HEK293 (cell line): Measurements from ENCODE around the gene GPR17.

ENCODE experiments used
- CTCF ChIA-PET: fragments of 350-600 bp; formaldehyde crosslinking; extraction: SDS; loops from one replicate; lab custom pipeline; 2021; ENCODE audit warnings: antibody characterized with exemption; lab: Yijun Ruan, JAX
- POLR2A ChIA-PET: fragments of 300-600 bp; formaldehyde crosslinking; extraction: SDS; loops from one replicate; lab custom pipeline; 2020; ENCODE audit warnings: antibody characterized with exemption, inconsistent platforms; lab: Yijun Ruan, JAX
- H3K27ac ChIP-seq: fragments of 200-500 bp; sonication (Bioruptor generic); 2 replicates; pipeline ENCODE4 v1.5.1; 2014; ENCODE audit warnings: low read depth, low read length, control low read depth, inconsistent platforms; ENCODE audit errors: extremely low read depth
- H3K36me3 ChIP-seq, 2 experiments: fragments of 200-500 bp in 1 of 2; sonication (Bioruptor generic) in 1 of 2; 1 replicate in 1 of 2; 2 replicates in 1 of 2; pipeline ENCODE4 v1.5.1; 2014 to 2017; ENCODE audit warnings: inconsistent platforms in 2 of 2, low read length in 2 of 2; ENCODE audit not compliant: control insufficient read depth in 2 of 2, insufficient read depth in 1 of 2
- H3K4me1 ChIP-seq: fragments of 200-500 bp; sonication (Bioruptor generic); 2 replicates; pipeline ENCODE4 v1.5.1; 2014; ENCODE audit warnings: mild to moderate bottlenecking, low read length, inconsistent platforms; ENCODE audit not compliant: control insufficient read depth, insufficient read depth
- H3K4me3 ChIP-seq: 2 replicates; pipeline ENCODE4 v1.5.1; 2011; ENCODE audit warnings: low read depth, mild to moderate bottlenecking, control low read depth, low read length, moderate library complexity
- H3K9me3 ChIP-seq: fragments of 200-500 bp; sonication (Bioruptor generic); 2 replicates; pipeline ENCODE4 v1.5.1; 2014; ENCODE audit warnings: low read depth, low read length, inconsistent platforms; ENCODE audit not compliant: control insufficient read depth, insufficient read depth
- GFI1B ChIP-seq: fragments of 450-650 bp; formaldehyde crosslinking; IDR thresholded peaks from 2 replicates; pipeline ENCODE4 v1.5.1; 2016; ENCODE audit warnings: missing biosample characterization, missing genetic modification characterization
- GLI2 ChIP-seq: fragments of 450-650 bp; formaldehyde crosslinking; IDR thresholded peaks from 2 replicates; pipeline ENCODE4; 2017; ENCODE audit warnings: missing biosample characterization, missing genetic modification characterization, low read depth, borderline replicate concordance
- GLIS2 ChIP-seq: fragments of 450-650 bp; formaldehyde crosslinking; IDR thresholded peaks from 2 replicates; pipeline ENCODE4 v1.5.1; 2016; ENCODE audit warnings: missing biosample characterization, missing genetic modification characterization
- HOXA7 ChIP-seq: sonication (generic); formaldehyde crosslinking; IDR thresholded peaks from 2 replicates; pipeline ENCODE4 v1.8.1; 2022; ENCODE audit warnings: missing genetic modification reagents, borderline replicate concordance
- IKZF3 ChIP-seq: fragments of 450-650 bp; IDR thresholded peaks from 2 replicates; pipeline ENCODE4 v1.5.0; 2018; ENCODE audit warnings: missing biosample characterization, mild to moderate bottlenecking, missing genetic modification characterization, moderate library complexity
- KLF9 ChIP-seq: fragments of 450-650 bp; formaldehyde crosslinking; IDR thresholded peaks from 2 replicates; pipeline ENCODE4 v1.5.1; 2016; ENCODE audit warnings: missing biosample characterization, missing genetic modification characterization, low read depth
- SALL2 ChIP-seq: fragments of 450-650 bp; formaldehyde crosslinking; IDR thresholded peaks from 2 replicates; pipeline ENCODE4 v1.5.0; 2017; ENCODE audit warnings: missing biosample characterization, mild to moderate bottlenecking, missing genetic modification characterization, borderline replicate concordance
- SETDB1 ChIP-seq: IDR thresholded peaks from one replicate; pipeline ENCODE4 v1.6.1; 2017; ENCODE audit warnings: mild to moderate bottlenecking, low read length, moderate library complexity, mixed read lengths; ENCODE audit not compliant: insufficient read length
- SP2 ChIP-seq: fragments of 450-650 bp; formaldehyde crosslinking; IDR thresholded peaks from 2 replicates; pipeline ENCODE4 v1.5.1; 2016; ENCODE audit warnings: missing biosample characterization, missing genetic modification characterization
- YY2 ChIP-seq: fragments of 450-650 bp; formaldehyde crosslinking; IDR thresholded peaks from 2 replicates; pipeline ENCODE4 v1.5.1; 2016; ENCODE audit warnings: missing biosample characterization, missing genetic modification characterization
- ZEB2 ChIP-seq: fragments of 450-650 bp; formaldehyde crosslinking; IDR thresholded peaks from 2 replicates; pipeline ENCODE4 v1.5.1; 2016; ENCODE audit warnings: missing biosample characterization, missing genetic modification characterization
- ZFHX2 ChIP-seq: fragments of 450-650 bp; formaldehyde crosslinking; conservative IDR thresholded peaks from 2 replicates; pipeline ENCODE4 v1.5.1; 2016; ENCODE audit warnings: missing biosample characterization, missing genetic modification characterization
- ZFP3 ChIP-seq: fragments of 450-650 bp; formaldehyde crosslinking; IDR thresholded peaks from 2 replicates; pipeline ENCODE4 v1.5.1; 2016; ENCODE audit warnings: low read depth, missing biosample characterization, missing genetic modification characterization
- ZNF157 ChIP-seq: fragments of 450-650 bp; formaldehyde crosslinking; IDR thresholded peaks from 2 replicates; pipeline ENCODE4 v1.5.1; 2016; ENCODE audit warnings: missing biosample characterization, missing genetic modification characterization
- ZNF555 ChIP-seq: fragments of 450-650 bp; formaldehyde crosslinking; conservative IDR thresholded peaks from 2 replicates; pipeline ENCODE4 v1.5.1; 2017; ENCODE audit warnings: missing biosample characterization, mild to moderate bottlenecking, missing genetic modification characterization, inconsistent platforms
- ZNF560 ChIP-seq: fragments of 450-650 bp; formaldehyde crosslinking; IDR thresholded peaks from 2 replicates; pipeline ENCODE4 v1.5.1; 2017; ENCODE audit warnings: missing biosample characterization, missing genetic modification characterization, borderline replicate concordance
- ZNF600 ChIP-seq: fragments of 450-650 bp; formaldehyde crosslinking; IDR thresholded peaks from 2 replicates; pipeline ENCODE4 v1.5.1; 2016; ENCODE audit warnings: missing biosample characterization, missing genetic modification characterization
- ZNF621 ChIP-seq: fragments of 450-650 bp; formaldehyde crosslinking; IDR thresholded peaks from 2 replicates; pipeline ENCODE4 v1.5.1; 2017; ENCODE audit warnings: missing biosample characterization, missing genetic modification characterization
- ZNF629 ChIP-seq: fragments of 450-650 bp; formaldehyde crosslinking; IDR thresholded peaks from 2 replicates; pipeline ENCODE4 v1.5.1; 2017; ENCODE audit warnings: missing biosample characterization, missing genetic modification characterization
- ZNF654 ChIP-seq: fragments of 450-650 bp; formaldehyde crosslinking; IDR thresholded peaks from 2 replicates; pipeline ENCODE4 v1.5.1; 2016; ENCODE audit warnings: low read depth, missing biosample characterization, missing genetic modification characterization
- ZNF830 ChIP-seq: fragments of 450-650 bp; IDR thresholded peaks from 2 replicates; pipeline ENCODE4 v1.5.0; 2018; ENCODE audit warnings: missing biosample characterization, missing genetic modification characterization, low read depth, mild to moderate bottlenecking, moderate library complexity
- TF ChIP-seq, protein P1 (sequence below): fragments of 450-650 bp; formaldehyde crosslinking; IDR thresholded peaks from 2 replicates; pipeline ENCODE4 v1.5.1; 2017; ENCODE audit warnings: missing biosample characterization, missing genetic modification characterization
- TF ChIP-seq, protein P2 (sequence below): fragments of 450-650 bp; formaldehyde crosslinking; IDR thresholded peaks from 2 replicates; pipeline ENCODE4 v1.5.1; 2016; ENCODE audit warnings: missing biosample characterization, missing genetic modification characterization
- TF ChIP-seq, protein P3 (sequence below): sonication (generic); formaldehyde crosslinking; IDR thresholded peaks from 2 replicates; pipeline ENCODE4 v1.8.1; 2022; ENCODE audit warnings: mild to moderate bottlenecking, moderate library complexity, missing genetic modification reagents

The GPR17 gene

DNA sequence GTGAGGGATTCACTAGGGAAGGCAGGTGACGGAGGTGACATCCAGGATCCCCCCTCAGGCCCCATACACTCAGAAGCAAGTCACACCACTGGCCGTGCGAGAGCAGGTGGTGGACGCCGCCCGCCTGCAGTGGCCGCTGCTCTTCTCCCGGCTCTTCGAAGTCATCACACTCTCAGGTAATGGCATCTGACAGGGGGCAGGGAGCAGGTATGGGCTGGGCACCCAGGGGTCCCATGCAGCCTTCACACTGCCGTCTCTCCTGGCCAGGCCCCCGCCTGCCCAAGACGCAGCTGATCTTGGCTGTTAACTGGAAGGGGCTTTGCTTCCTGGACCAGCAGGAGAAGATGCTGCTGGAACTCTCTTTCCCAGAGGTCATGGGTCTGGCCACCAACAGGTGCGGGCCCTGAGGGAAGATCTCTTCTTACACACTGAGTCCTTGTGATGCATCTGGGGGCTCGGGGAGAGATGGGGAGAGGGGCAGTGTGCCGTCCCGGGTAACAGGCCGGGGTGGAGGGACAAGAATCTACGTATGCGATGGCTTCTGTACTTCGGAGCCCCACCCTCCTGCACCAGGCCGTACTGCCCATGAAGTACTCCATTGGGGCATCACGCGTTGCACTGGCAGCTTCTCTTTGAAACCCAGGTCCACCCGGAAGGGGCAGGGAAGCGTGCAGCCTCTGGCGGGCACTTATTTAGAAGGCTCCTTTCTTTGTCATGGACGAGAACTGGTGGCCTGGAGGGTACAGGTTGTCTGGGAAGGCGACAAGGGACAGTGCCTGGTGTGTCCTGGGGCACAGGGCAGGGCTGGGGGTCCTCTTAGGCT is 18.8 kb upstream of the GPR17 start:
- CTCF ChIA-PET: interaction anchor here (0.6 kb wide), 1 partner anchor 36 kb away, joined by 3 read pairs; no protein-coding TSS in a partner anchor
- Histone ChIP-seq H3K9me3 (no peaks in the 10 kb centered on the region), H3K36me3 (no peaks in the 10 kb centered on the region), H3K4me1 (no peaks in the 10 kb centered on the region), H3K27ac (no peak overlapping the region)
- TF ChIP-seq, protein P1, sequence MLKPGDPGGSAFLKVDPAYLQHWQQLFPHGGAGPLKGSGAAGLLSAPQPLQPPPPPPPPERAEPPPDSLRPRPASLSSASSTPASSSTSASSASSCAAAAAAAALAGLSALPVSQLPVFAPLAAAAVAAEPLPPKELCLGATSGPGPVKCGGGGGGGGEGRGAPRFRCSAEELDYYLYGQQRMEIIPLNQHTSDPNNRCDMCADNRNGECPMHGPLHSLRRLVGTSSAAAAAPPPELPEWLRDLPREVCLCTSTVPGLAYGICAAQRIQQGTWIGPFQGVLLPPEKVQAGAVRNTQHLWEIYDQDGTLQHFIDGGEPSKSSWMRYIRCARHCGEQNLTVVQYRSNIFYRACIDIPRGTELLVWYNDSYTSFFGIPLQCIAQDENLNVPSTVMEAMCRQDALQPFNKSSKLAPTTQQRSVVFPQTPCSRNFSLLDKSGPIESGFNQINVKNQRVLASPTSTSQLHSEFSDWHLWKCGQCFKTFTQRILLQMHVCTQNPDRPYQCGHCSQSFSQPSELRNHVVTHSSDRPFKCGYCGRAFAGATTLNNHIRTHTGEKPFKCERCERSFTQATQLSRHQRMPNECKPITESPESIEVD: no peak
- TF ChIP-seq ZNF654 (no peak), ZFP3 (tag by site-specific recombination) (no peak), ZNF621 (tag by site-specific recombination) (no peak), GFI1B (tag by site-specific recombination) (no peak), ZNF629 (no peak), ZNF157 (tag by site-specific recombination) (no peak), SETDB1 (no peak), ZNF560 (tag by site-specific recombination) (no peak), GLIS2 (tag by site-specific recombination) (no peak), GLI2 (tag by site-specific recombination) (no peak), ZNF555 (tag by site-specific recombination) (no peak)
- TF ChIP-seq, protein P2, sequence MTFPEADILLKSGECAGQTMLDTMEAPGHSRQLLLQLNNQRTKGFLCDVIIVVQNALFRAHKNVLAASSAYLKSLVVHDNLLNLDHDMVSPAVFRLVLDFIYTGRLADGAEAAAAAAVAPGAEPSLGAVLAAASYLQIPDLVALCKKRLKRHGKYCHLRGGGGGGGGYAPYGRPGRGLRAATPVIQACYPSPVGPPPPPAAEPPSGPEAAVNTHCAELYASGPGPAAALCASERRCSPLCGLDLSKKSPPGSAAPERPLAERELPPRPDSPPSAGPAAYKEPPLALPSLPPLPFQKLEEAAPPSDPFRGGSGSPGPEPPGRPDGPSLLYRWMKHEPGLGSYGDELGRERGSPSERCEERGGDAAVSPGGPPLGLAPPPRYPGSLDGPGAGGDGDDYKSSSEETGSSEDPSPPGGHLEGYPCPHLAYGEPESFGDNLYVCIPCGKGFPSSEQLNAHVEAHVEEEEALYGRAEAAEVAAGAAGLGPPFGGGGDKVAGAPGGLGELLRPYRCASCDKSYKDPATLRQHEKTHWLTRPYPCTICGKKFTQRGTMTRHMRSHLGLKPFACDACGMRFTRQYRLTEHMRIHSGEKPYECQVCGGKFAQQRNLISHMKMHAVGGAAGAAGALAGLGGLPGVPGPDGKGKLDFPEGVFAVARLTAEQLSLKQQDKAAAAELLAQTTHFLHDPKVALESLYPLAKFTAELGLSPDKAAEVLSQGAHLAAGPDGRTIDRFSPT (tag by site-specific recombination): no peak
- TF ChIP-seq, all 188 proteins: peak for 0
- POLR2A ChIA-PET: no interaction called here
- no peak overlapping the region for H3K4me3 ChIP-seq

DNA sequence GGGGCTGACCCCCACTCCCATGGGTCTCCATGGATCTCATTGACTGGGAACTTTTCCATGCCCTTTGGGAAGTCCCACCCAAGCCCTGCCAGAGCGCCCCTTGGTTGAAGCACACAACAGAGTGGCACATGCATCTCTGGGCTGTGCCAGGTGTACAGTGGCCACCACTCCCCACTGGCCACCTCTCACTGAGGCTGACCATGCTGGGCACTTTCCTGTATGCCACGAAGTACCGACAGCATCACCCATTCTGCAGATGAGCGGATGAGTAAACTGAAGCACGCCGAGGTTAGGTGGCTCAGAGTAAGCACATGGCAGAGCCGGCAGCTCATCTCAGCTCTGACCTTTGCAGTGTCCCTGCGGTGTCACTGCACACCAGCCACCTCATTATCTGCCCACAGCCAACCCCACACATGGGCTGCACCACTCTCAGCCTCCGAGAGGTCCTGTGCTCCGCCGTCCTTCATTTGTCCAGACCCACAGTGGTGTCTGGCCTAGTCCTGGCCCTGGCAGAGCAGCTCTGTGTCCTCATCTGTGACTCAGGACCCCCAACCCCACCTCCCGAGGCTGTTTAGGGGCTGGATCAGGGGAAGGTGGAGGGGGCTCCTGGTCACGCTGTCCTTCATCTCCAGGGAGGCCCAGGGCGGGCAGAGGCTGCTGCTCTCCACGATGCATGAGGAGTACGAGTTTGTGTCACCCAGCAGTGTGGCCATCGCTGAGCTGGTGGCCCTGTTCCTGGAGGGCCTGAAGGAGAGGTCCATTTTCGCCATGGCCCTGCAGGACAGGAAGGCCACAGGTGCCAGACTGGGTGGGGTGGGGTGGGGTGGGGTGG is 18.0 kb upstream of the GPR17 start:
- ChIA-PET CTCF (no interaction called here), POLR2A (no interaction called here)
- Histone ChIP-seq H3K27ac (no peak overlapping the region), H3K4me1 (no peaks in the 10 kb centered on the region), H3K36me3 (no peaks in the 10 kb centered on the region), H3K9me3 (no peaks in the 10 kb centered on the region), H3K4me3 (no peak overlapping the region)
- no peak for TF ChIP-seq HOXA7 (CRISPR knock-in tag)
- no peak for TF ChIP-seq ZNF830 (tag by site-specific recombination)
- TF ChIP-seq KLF9 (tag by site-specific recombination): no peak
- TF ChIP-seq IKZF3 (tag by site-specific recombination): no peak
- TF ChIP-seq, protein P3, sequence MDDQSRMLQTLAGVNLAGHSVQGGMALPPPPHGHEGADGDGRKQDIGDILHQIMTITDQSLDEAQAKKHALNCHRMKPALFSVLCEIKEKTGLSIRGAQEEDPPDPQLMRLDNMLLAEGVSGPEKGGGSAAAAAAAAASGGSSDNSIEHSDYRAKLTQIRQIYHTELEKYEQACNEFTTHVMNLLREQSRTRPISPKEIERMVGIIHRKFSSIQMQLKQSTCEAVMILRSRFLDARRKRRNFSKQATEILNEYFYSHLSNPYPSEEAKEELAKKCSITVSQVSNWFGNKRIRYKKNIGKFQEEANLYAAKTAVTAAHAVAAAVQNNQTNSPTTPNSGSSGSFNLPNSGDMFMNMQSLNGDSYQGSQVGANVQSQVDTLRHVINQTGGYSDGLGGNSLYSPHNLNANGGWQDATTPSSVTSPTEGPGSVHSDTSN (CRISPR knock-in tag): no peak
- TF ChIP-seq ZFHX2: no peak
- no peak for TF ChIP-seq ZNF600
- no peak for TF ChIP-seq SP2 (tag by site-specific recombination)
- no peak for TF ChIP-seq YY2 (tag by site-specific recombination)
- no peak for TF ChIP-seq ZEB2 (tag by site-specific recombination)
- no peak for TF ChIP-seq SALL2 (tag by site-specific recombination)
